ENCODE measurements around the gene CTBP2.

- no peak for TF ChIP-seq CTCF (IDR thresholded peaks at IDR 0.05)
- no peak for TF ChIP-seq POLR2A (IDR thresholded peaks at IDR 0.05)
Measured at GRCh38 chr10:125113691-125114371, 46.5 kb downstream of the CTBP2 start.

All from breast epithelium (tissue), 3 donors.